Cardiac fibroblast (primary cell): Measurements from ENCODE around the gene LRP1B.
"Not testable (repeated sequence)": the region's sequence is repeated elsewhere in the genome, so short reads cannot be mapped to it uniquely, and the experiment has no call there.

ENCODE experiments used
- DNase-seq, 2 donors: peaks; one replicate each; pipeline versions ENCODE4 v3.0.0 to v3.0.0-alpha.2; 2010; ENCODE audit warnings: low read depth in 2 of 2
- H3K4me3 ChIP-seq, 2 donors: replicated peaks in 1 of 2; 1 replicate in 1 of 2; 2 replicates in 1 of 2; pipeline ENCODE4 v1.5.1; 2011; ENCODE audit warnings: low read depth in 2 of 2, low read length in 2 of 2, mild to moderate bottlenecking in 2 of 2, moderate library complexity in 1 of 2
- CTCF ChIP-seq: IDR thresholded peaks from one replicate; pipeline ENCODE4 v1.5.1; 2011; ENCODE audit warnings: low read depth, mild to moderate bottlenecking, low read length, inconsistent platforms

LRP1B gene

GRCh38 chr2:140555701-140556100, 1575.1 kb downstream of the LRP1B start:
- H3K4me3 ChIP-seq = no peak overlapping the region
- TF ChIP-seq CTCF = no peak
- no peak for DNase-seq

DNA sequence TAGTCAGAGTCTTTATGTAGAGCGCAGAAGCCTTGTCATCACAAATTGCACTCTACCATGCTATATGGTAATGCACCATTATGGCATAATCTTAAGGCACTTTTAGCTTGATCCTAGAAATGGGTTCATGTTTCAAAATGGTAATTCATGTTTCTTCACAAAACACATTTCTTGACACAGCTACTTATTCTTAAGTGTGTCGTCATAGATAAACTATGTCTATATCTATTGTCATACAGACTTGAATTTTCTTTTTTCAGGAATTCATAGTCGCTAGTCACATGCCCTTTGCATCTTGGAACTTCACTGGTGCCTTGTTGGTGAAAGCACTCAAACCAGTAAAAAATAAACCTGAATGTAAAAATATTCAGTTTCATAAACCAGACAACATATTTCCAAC, 1578.2 kb downstream of the LRP1B start:
- H3K4me3 ChIP-seq = no peak overlapping the region
- TF ChIP-seq CTCF = no peak
- no peak for DNase-seq

- no peak for TF ChIP-seq CTCF
- no peak overlapping the region for H3K4me3 ChIP-seq
- DNase-seq = no peak
Measured at GRCh38 chr2:140551287-140551686, 1579.5 kb downstream of the LRP1B start.

GRCh38 chr2:140550821-140551220, 1580.0 kb downstream of the LRP1B start:
- no peak for DNase-seq
- no peak overlapping the region for H3K4me3 ChIP-seq
- no peak for TF ChIP-seq CTCF

DNA sequence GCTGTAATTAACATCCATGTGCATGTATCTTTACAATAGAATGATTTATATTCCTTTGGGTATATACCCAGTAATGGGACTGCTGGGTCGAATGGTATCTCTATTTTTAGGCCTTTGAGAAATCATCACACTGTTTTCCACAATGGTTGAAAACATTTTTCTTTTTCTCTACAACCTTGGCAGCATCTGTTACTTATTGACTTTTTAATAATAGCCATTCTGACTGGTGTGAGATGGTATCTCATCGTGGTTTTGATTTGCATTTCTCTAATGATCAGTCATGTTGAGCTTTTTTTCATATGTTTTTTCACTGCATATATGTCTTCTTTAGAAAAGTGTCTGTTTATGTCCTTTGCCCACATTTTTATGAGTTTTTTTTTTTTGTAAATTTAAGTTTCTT, 1586.0 kb downstream of the LRP1B start:
- H3K4me3 ChIP-seq, DNase-seq: not testable (repeated sequence)

DNA sequence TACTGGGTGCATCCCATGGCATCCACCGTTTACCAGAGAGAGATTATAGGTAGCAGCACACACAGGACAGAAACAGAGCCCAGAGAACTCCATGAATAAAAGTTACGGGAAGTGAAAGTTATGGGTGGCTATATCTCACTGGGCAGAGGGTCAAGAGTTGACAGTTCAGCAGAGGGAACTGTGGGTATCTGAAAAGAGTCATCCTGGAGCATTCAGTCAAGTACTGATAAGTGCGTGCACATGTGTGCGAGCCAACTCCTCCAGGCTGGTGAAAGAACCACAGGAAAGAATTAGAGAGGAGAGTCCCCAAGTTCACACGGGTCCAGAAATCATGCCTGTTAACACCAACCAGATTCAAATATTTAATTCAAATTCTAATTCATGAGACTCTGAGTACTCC, 1588.2 kb downstream of the LRP1B start:
- peak in 1 of 2 donors; percentile 17 for DNase-seq
- no peak overlapping the region for H3K4me3 ChIP-seq
- TF ChIP-seq CTCF = no peak

DNA sequence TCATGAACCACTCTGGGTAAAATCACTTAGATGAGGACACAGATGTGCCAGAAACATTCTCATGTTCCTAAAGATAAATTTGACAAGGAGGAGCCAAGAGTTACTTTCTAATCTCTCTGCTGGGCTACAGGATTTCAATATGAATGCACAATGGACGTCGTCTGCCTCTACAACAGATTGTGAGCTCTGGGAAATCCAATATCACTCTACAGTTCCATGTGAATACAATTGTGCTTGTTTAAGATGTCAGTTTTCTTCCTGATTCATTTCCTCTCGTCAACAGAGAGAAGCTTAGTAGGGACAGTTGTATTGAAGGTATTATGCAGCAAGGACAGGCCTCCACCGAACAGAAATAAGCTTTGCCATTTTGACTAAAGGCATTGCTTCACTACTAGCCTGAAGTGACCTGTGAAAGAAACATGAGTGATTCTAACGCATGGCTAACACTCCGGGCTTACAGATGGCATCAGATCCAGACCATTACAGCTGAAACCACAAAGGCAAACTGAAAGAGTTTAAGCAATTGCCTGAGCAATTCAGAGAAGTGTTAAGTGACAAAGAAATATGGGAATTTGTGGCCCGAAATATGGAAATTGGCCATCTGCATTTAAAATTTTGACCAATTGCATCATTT, 1591.5 kb downstream of the LRP1B start:
- no peak for DNase-seq
- H3K4me3 ChIP-seq = no peak overlapping the region
- no peak for TF ChIP-seq CTCF
